Trophoblast cell (in vitro differentiated cells and primary cell): ENCODE data around the gene MAS1.
"Not testable (repeated sequence)": the region's sequence is repeated elsewhere in the genome, so short reads cannot be mapped to it uniquely, and the experiment has no call there.

ENCODE experiments used
- DNase-seq, 2 donors: peaks; one replicate each; pipeline ENCODE4 v3.0.0-alpha.2; 2016
- H2AFZ ChIP-seq: 2 replicates; pipeline ENCODE4 v1.6.1; 2013; ENCODE audit warnings: low read length, moderate library complexity, mild to moderate bottlenecking; ENCODE audit not compliant: insufficient read depth, poor library complexity
- H2AK5ac ChIP-seq: 2 replicates; pipeline ENCODE4 v1.6.1; 2013; ENCODE audit warnings: mild to moderate bottlenecking, low read length
- H2BK120ac ChIP-seq: 2 replicates; pipeline ENCODE4 v1.6.1; 2013; ENCODE audit warnings: low read length, mild to moderate bottlenecking, moderate library complexity; ENCODE audit not compliant: insufficient read depth, poor library complexity
- H2BK12ac ChIP-seq: 2 replicates; pipeline ENCODE4 v1.6.1; 2013; ENCODE audit warnings: mild to moderate bottlenecking, low read length, moderate library complexity
- H2BK5ac ChIP-seq: 2 replicates; pipeline ENCODE4 v1.6.1; 2013; ENCODE audit warnings: low read length, low read depth, moderate library complexity, mild to moderate bottlenecking; ENCODE audit not compliant: poor library complexity
- H3K14ac ChIP-seq: 2 replicates; pipeline ENCODE4 v1.6.1; 2013; ENCODE audit warnings: mild to moderate bottlenecking, low read length
- H3K18ac ChIP-seq: 2 replicates; pipeline ENCODE4 v1.6.1; 2013; ENCODE audit warnings: mild to moderate bottlenecking, low read length
- H3K23ac ChIP-seq: 2 replicates; pipeline ENCODE4 v1.6.1; 2013; ENCODE audit warnings: low read length
- H3K27ac ChIP-seq: 2 replicates; pipeline ENCODE4 v1.5.1; 2013; ENCODE audit warnings: low read depth, mild to moderate bottlenecking, inconsistent platforms, low read length, moderate library complexity
- H3K27me3 ChIP-seq: 2 replicates; pipeline ENCODE4 v1.6.1; 2013; ENCODE audit warnings: inconsistent platforms, mild to moderate bottlenecking, low read length, moderate library complexity; ENCODE audit not compliant: insufficient read depth
- H3K36me3 ChIP-seq, 2 experiments: 1 replicate in 1 of 2; 2 replicates in 1 of 2; pipeline ENCODE4 v1.6.1; 2013; ENCODE audit warnings: low read length in 2 of 2, mild to moderate bottlenecking in 2 of 2, moderate library complexity in 1 of 2; ENCODE audit not compliant: insufficient read depth in 2 of 2, control insufficient read depth in 1 of 2
- H3K4ac ChIP-seq: 2 replicates; pipeline ENCODE4 v1.6.1; 2013; ENCODE audit warnings: low read depth, mild to moderate bottlenecking, low read length, moderate library complexity
- H3K4me1 ChIP-seq, 2 experiments: 1 replicate in 1 of 2; 2 replicates in 1 of 2; pipeline ENCODE4 v1.6.1; 2013; ENCODE audit warnings: low read length in 2 of 2, mild to moderate bottlenecking in 2 of 2, moderate library complexity in 1 of 2; ENCODE audit not compliant: insufficient read depth in 2 of 2, control insufficient read depth in 1 of 2
- H3K4me2 ChIP-seq: 2 replicates; pipeline ENCODE4 v1.6.1; 2013; ENCODE audit warnings: inconsistent platforms, mild to moderate bottlenecking, low read length, moderate library complexity
- H3K4me3 ChIP-seq: 2 replicates; pipeline ENCODE4 v1.5.1; 2013; ENCODE audit warnings: mild to moderate bottlenecking, low read depth, low read length, inconsistent platforms
- H3K79me1 ChIP-seq: one replicate; pipeline ENCODE4 v1.6.1; 2013; ENCODE audit warnings: low read length
- H3K79me2 ChIP-seq: 2 replicates; pipeline ENCODE4 v1.6.1; 2013; ENCODE audit warnings: low read length, mild to moderate bottlenecking; ENCODE audit not compliant: control insufficient read depth, insufficient read depth, poor library complexity
- H3K9ac ChIP-seq: 2 replicates; pipeline ENCODE4 v1.6.1; 2013; ENCODE audit warnings: mild to moderate bottlenecking, low read length
- H3K9me3 ChIP-seq: 2 replicates; pipeline ENCODE4 v1.6.1; 2013; ENCODE audit warnings: low read depth, mild to moderate bottlenecking, control low read depth, inconsistent platforms, low read length; ENCODE audit not compliant: insufficient read depth
- H4K12ac ChIP-seq: 2 replicates; pipeline ENCODE4 v1.6.1; 2013; ENCODE audit warnings: low read depth, mild to moderate bottlenecking, low read length, moderate library complexity
- H4K8ac ChIP-seq: 2 replicates; pipeline ENCODE4 v1.6.1; 2013; ENCODE audit warnings: low read depth, mild to moderate bottlenecking, low read length, moderate library complexity
- H4K91ac ChIP-seq: one replicate; pipeline ENCODE4 v1.6.1; 2013; ENCODE audit warnings: low read depth, mild to moderate bottlenecking, low read length, moderate library complexity
- WGBS: extraction: QIAGEN DNeasy Blood & Tissue Kit; methylation state at CpG from one replicate; pipeline ENCODE4 v1.1.7; 2013; ENCODE audit warnings: missing lambda C conversion rate; ENCODE audit not compliant: insufficient read length, insufficient coverage; ENCODE audit errors: extremely low coverage; 5-methylcytosine and 5-hydroxymethylcytosine counted together

The MAS1 gene

DNA sequence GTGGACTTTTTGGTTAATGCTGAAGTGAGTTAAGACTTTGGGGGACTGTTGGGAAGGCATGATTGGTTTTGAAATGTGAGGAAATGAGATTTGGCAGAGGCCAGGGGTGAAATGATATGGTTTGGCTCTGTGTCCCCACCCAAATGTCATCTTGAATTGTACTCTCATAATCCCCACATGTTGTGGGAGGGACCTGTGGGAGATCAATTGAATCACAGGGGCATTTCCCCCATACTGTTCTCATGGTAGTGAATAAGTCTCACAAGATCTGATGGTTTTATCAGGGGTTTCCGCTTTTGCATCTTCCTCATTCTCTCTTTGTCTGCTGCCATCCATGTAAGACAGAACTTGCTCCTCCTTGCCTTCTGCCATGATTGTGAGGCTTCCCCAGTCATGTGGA, 40.9 kb upstream of the MAS1 start:
- H3K9ac ChIP-seq, H3K27me3 ChIP-seq, H3K27ac ChIP-seq, DNase-seq, H3K14ac ChIP-seq, H2BK120ac ChIP-seq, H3K23ac ChIP-seq, H2AFZ ChIP-seq, H3K9me3 ChIP-seq, H3K79me1 ChIP-seq, H3K18ac ChIP-seq, H2AK5ac ChIP-seq, H2BK5ac ChIP-seq, H2BK12ac ChIP-seq, H4K8ac ChIP-seq, H4K91ac ChIP-seq, H3K36me3 ChIP-seq, H3K79me2 ChIP-seq, H3K4me1 ChIP-seq, H3K4me3 ChIP-seq, H3K4ac ChIP-seq, H4K12ac ChIP-seq, H3K4me2 ChIP-seq: not testable (repeated sequence)
- WGBS: no CpG with 5 or more reads among the region's 1 CpG

DNA sequence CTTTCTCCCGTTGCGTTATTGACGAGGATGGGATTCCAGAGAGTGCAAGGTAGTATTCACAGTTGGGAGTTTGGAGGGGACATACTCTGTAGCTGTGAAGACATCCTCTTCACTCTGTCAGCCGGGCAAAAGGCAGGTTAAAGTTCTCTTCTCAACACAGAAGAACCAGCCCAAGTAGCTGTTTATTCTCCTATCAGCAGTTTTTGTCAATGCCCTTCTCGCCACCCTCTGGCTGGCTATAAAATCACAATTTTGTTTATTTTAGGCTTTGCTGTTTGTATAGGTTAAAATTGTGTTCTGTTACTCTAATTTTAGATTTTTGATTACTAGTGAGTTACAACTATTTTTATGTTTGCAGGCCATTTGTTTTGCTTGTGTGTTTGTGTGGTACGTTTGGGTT, 37.9 kb upstream of the MAS1 start:
- Histone ChIP-seq H3K27ac (no peak overlapping the region), H3K9me3 (peaks cover 2% of the 10 kb centered on the region), H3K4ac (no peak overlapping the region), H4K91ac (no peak overlapping the region), H3K27me3 (no peaks in the 10 kb centered on the region), H3K79me2 (no peaks in the 10 kb centered on the region), H2BK120ac (no peak overlapping the region), H3K18ac (no peak overlapping the region), H3K23ac (no peak overlapping the region), H2AFZ (no peak overlapping the region), H3K4me2 (no peak overlapping the region), H3K14ac (no peak overlapping the region), H3K9ac (no peak overlapping the region), H3K4me3 (no peak overlapping the region), H2BK12ac (no peak overlapping the region), H3K79me1 (no peaks in the 10 kb centered on the region), H4K12ac (no peak overlapping the region), H3K36me3 (no peaks in the 10 kb centered on the region), H2BK5ac (no peak overlapping the region), H3K4me1 (no peaks in the 10 kb centered on the region), H2AK5ac (no peak overlapping the region), H4K8ac (no peak overlapping the region)
- no CpG with 5 or more reads among the region's 6 CpGs for WGBS
- DNase-seq: peak in 1 of 2 donors; percentile 37

DNA sequence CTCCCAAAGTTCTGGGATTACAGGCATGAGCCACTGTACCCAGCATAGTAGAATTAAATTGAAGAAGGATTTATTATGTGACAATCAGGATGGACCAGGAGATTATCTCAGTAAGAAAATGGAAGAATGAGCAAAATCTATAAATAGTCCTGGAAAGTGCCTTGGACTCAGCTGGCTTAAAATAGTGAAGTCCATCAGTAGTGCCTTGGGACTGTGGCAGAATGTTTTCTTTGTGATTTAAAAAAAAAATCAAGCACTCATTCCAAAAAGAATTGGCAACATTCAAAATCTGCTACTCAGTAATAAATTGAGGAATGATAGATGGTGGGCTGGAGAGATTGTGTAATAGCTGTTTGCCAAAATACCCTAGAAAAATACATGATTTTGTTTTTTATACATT, 37.0 kb upstream of the MAS1 start:
- Histone ChIP-seq H3K27me3 (no peaks in the 10 kb centered on the region), H3K9me3 (peaks cover 2% of the 10 kb centered on the region), H2BK12ac (no peak overlapping the region), H3K79me2 (no peaks in the 10 kb centered on the region), H3K14ac (no peak overlapping the region), H2BK5ac (no peak overlapping the region), H3K79me1 (no peaks in the 10 kb centered on the region), H3K23ac (no peak overlapping the region), H2AK5ac (no peak overlapping the region), H4K12ac (no peak overlapping the region), H2BK120ac (no peak overlapping the region), H3K27ac (no peak overlapping the region), H3K4me2 (no peak overlapping the region), H3K9ac (no peak overlapping the region), H3K4me3 (no peak overlapping the region), H3K36me3 (no peaks in the 10 kb centered on the region), H3K4ac (no peak overlapping the region), H3K4me1 (no peaks in the 10 kb centered on the region), H4K8ac (no peak overlapping the region), H2AFZ (no peak overlapping the region), H3K18ac (no peak overlapping the region), H4K91ac (no peak overlapping the region)
- no peak for DNase-seq

DNA sequence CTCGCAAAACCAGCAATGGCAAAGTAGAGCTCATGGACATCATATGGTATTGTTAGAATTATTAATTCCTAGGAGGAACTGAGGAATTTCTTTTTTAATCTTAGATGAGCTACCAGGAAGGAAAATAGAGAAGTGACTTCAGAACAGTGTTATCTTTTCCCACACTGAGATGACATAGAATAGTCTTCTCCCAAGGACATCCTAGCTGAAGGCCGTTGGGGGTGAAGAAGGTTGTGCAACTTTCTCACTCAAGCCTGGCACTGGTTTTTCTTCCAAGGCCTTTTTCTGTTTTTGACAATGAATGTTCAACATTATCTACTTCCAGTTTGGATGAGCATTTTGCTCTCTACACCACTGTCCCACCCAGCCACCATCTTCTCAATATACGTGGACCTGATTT, 35.8 kb upstream of the MAS1 start:
- Histone ChIP-seq H3K18ac (no peak overlapping the region), H3K79me1 (no peaks in the 10 kb centered on the region), H2BK5ac (no peak overlapping the region), H3K4ac (no peak overlapping the region), H2AFZ (no peak overlapping the region), H4K91ac (no peak overlapping the region), H4K12ac (no peak overlapping the region), H3K14ac (no peak overlapping the region), H3K27ac (no peak overlapping the region), H3K27me3 (no peaks in the 10 kb centered on the region), H3K36me3 (no peaks in the 10 kb centered on the region), H2BK120ac (no peak overlapping the region), H3K4me1 (no peaks in the 10 kb centered on the region), H3K79me2 (no peaks in the 10 kb centered on the region), H2AK5ac (no peak overlapping the region), H3K4me3 (no peak overlapping the region), H3K4me2 (no peak overlapping the region), H4K8ac (no peak overlapping the region), H3K9ac (no peak overlapping the region), H2BK12ac (no peak overlapping the region), H3K23ac (no peak overlapping the region), H3K9me3 (no peaks in the 10 kb centered on the region)
- no CpG with 5 or more reads among the region's 3 CpGs for WGBS
- no peak for DNase-seq

DNA sequence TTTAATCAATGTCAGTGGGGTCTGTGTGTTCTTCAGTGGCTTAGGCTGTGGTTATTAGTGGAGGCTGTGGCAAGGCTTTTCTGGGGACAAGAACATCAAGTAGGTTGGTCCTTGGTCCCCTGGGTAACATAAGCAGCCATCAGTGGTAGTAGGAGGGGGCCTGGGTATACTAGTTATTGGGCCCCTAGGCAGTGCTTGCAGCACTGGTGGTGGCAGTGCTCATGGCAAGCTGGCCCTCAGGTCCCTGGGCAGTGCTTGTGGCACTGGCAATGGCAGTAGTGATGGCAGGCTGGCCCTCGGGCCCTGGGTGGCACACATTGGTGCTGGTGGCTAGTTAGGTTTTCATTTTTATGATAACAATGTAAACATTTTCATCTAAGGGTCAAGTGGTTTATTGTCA, 32.5 kb upstream of the MAS1 start:
- Histone ChIP-seq H4K91ac (no peak overlapping the region), H3K79me1 (no peaks in the 10 kb centered on the region), H4K8ac (no peak overlapping the region), H2AFZ (no peak overlapping the region), H3K9me3 (no peaks in the 10 kb centered on the region), H3K4me1 (no peaks in the 10 kb centered on the region), H3K36me3 (no peaks in the 10 kb centered on the region), H3K79me2 (no peaks in the 10 kb centered on the region), H2BK5ac (no peak overlapping the region), H2AK5ac (no peak overlapping the region), H2BK12ac (no peak overlapping the region), H3K4ac (no peak overlapping the region), H3K9ac (no peak overlapping the region), H3K14ac (no peak overlapping the region), H2BK120ac (no peak overlapping the region), H4K12ac (no peak overlapping the region), H3K23ac (no peak overlapping the region), H3K18ac (no peak overlapping the region), H3K27me3 (no peaks in the 10 kb centered on the region), H3K27ac (no peak overlapping the region), H3K4me3 (no peak overlapping the region), H3K4me2 (no peak overlapping the region)
- no peak for DNase-seq
- WGBS: no CpG with 5 or more reads among the region's 1 CpG
